Kidney (tissue), 14 donors: ENCODE results near the gene ZNF646. TPM values are rescaled to one million over a fixed set of nuclear protein-coding genes. Genes with fewer than 3 reads are reported as not detected.

ENCODE experiments used
- DNase-seq, 5 donors: peaks; one replicate each; pipeline ENCODE4 v3.0.0-alpha.2; 2013 to 2020
- FAIRE-seq: peaks from 2 replicates; lab custom pipeline; 2012; peaks lifted over from hg19 to GRCh38; lab: Jason Lieb, UNC
- H3K27ac ChIP-seq, 2 donors: one replicate each; pipeline ENCODE4 v1.7.0; 2013; ENCODE audit warnings: low read depth in 2 of 2, low read length in 2 of 2, inconsistent platforms in 1 of 2
- H3K27me3 ChIP-seq: one replicate; pipeline ENCODE4 v1.7.1; 2013; ENCODE audit warnings: low read length, inconsistent platforms; ENCODE audit not compliant: control insufficient read depth, insufficient read depth
- H3K36me3 ChIP-seq, 3 donors: one replicate each; pipeline versions ENCODE4 v1.7.0 to v1.7.1; 2013; ENCODE audit warnings: low read length in 3 of 3, control low read depth in 1 of 3, inconsistent platforms in 1 of 3; ENCODE audit not compliant: insufficient read depth in 3 of 3, control insufficient read depth in 2 of 3
- H3K4me1 ChIP-seq, 3 donors: one replicate each; pipeline versions ENCODE4 v1.7.0 to v1.7.1; 2013; ENCODE audit warnings: low read length in 3 of 3, inconsistent platforms in 1 of 3, low read depth in 1 of 3; ENCODE audit not compliant: control insufficient read depth in 2 of 3, insufficient read depth in 2 of 3
- H3K4me3 ChIP-seq, 3 donors: one replicate each; pipeline versions ENCODE4 v1.7.0 to v1.8.1; 2013; ENCODE audit warnings: low read length in 3 of 3, control low read depth in 1 of 3, inconsistent platforms in 1 of 3
- H3K9ac ChIP-seq, 3 donors: one replicate each; pipeline versions ENCODE4 v1.7.0 to v1.7.1; 2013; ENCODE audit warnings: low read length in 3 of 3, control low read depth in 1 of 3, inconsistent platforms in 1 of 3
- H3K9me3 ChIP-seq, 3 donors: one replicate each; pipeline versions ENCODE4 v1.7.0 to v1.7.1; 2013; ENCODE audit warnings: low read length in 3 of 3, control low read depth in 1 of 3, inconsistent platforms in 1 of 3; ENCODE audit not compliant: control insufficient read depth in 2 of 3, insufficient read depth in 1 of 3
- intact Hi-C: fragments of 100-400 bp; cut with DNase I; formaldehyde crosslinking; loops from one replicate; pipeline ENCODE4 v1.11.1; 2022
- polyA plus RNA-seq: library from polyadenylated mRNA; stranded (reverse); fragments of 350-450 nt; fragmentation: Illumina TruSeq; extraction: RNeasy Lipid Tissue Mini Kit (QIAGEN cat#74804); gene quantifications from one replicate; pipeline ENCODE4 v1.2.3, GENCODE V29; 2014; ENCODE audit warnings: low read depth, low replicate concordance; ENCODE audit not compliant: insufficient read depth
- total RNA-seq: library from RNA; stranded (reverse); fragmentation: NEBNext Ultra II Directional; extraction: Animal tissue kit (Norgen Biotek cat#: 25700); gene quantifications from one replicate; pipeline ENCODE4 v1.2.1, GENCODE V29; 2021
- TF ChIP-seq, protein P1 (sequence below): IDR thresholded peaks from 3 replicates; pipeline ENCODE4 v1.5.1; 2012; ENCODE audit warnings: mild to moderate bottlenecking, moderate library complexity, borderline replicate concordance; ENCODE audit not compliant: insufficient read depth; ENCODE audit errors: extremely low read depth
- donor health status: control.
- donor health status: control.
- donor health status: control.
- donor health status: control.
- donor health status: control.
- donor health status: DM: yes; HTN: yes; CAD: no.
- donor health status: Normal renal cell carcinoma (clear cell type).

The ZNF646 gene
- total and polyA plus RNA-seq, 2 donors from 2014 or later: 2.9 to 20.5 TPM

DNA sequence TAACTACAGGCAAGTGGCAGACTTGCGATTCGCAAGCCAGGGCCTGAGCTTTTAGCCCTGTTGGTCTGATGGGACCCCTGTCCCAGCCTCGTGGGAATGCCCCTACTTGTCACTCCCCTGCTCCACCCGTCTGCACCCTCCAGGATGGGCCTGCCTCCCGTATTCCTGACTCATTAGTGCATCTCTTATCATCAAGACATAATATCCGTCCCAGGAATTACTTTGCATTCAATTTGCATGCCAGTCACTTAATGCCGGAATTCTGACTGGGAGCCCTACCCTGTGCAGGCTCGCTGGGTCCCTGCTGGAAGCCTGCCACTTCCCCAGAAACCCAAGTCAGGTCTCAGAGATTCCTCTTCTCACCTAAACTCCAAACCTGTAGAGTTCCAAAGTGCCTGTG lies 11.2 kb downstream of the ZNF646 start:
- no peaks in the 10 kb centered on the region for H3K9me3 ChIP-seq
- peaks cover under 1 to 4% (median 3%) of the 10 kb centered on the region in 3 donors for H3K36me3 ChIP-seq
- no peak overlapping the region for H3K4me3 ChIP-seq
- H3K9ac ChIP-seq: no peak overlapping the region
- H3K4me1 ChIP-seq: no peaks in the 10 kb centered on the region
- no peaks in the 10 kb centered on the region for H3K27me3 ChIP-seq
- H3K27ac ChIP-seq: no peak overlapping the region
- FAIRE-seq (no peak), DNase-seq (no peak)
- TF ChIP-seq, protein P1, sequence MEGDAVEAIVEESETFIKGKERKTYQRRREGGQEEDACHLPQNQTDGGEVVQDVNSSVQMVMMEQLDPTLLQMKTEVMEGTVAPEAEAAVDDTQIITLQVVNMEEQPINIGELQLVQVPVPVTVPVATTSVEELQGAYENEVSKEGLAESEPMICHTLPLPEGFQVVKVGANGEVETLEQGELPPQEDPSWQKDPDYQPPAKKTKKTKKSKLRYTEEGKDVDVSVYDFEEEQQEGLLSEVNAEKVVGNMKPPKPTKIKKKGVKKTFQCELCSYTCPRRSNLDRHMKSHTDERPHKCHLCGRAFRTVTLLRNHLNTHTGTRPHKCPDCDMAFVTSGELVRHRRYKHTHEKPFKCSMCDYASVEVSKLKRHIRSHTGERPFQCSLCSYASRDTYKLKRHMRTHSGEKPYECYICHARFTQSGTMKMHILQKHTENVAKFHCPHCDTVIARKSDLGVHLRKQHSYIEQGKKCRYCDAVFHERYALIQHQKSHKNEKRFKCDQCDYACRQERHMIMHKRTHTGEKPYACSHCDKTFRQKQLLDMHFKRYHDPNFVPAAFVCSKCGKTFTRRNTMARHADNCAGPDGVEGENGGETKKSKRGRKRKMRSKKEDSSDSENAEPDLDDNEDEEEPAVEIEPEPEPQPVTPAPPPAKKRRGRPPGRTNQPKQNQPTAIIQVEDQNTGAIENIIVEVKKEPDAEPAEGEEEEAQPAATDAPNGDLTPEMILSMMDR: no peak
- intact Hi-C loops: no loop called here

DNA sequence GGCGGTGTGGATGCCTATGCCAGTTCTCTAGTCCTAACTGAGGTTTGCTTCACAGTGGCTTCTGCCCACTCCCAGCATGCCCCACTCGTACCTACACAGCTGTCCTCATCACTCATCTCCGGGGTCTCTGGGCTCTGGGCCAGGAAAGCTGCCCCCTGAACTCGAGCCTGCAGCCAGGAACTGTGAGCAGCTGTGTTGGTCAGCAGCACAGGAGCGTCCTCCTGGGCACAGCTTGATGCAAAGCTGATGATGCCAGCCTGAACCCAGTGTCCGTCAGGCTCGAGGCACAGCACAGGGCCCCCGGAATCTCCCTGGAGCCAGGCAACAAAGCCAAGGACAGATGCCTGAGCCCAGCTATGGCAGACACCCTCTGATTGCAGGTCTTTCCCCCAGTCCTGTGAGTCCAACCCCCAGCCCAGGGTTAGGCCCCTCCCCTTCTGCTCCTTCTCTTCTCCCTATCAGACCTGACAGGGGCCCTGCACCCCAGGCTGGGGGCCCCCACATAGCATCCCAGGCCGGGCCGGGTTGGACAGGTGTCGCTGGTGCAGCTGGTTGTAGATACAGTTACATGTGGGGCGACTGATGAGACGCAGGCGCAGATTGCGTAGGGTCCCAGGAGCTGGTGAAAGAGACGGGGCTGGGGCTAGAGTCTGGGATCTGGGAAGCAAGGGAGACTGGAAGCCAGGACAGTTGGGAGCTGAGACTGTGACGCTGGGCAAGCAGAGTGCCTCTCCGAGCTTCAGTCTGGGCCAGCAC lies 11.8 kb downstream of the ZNF646 start:
- peaks cover 0 to 7% (median 4%) of the 10 kb centered on the region in 3 donors for H3K36me3 ChIP-seq
- no peak overlapping the region for H3K4me3 ChIP-seq
- DNase-seq (no peak), FAIRE-seq (no peak)
- no peaks in the 10 kb centered on the region for H3K27me3 ChIP-seq
- H3K27ac ChIP-seq: no peak overlapping the region
- no peaks in the 10 kb centered on the region for H3K4me1 ChIP-seq
- intact Hi-C loops: no loop called here
- no peak overlapping the region for H3K9ac ChIP-seq
- H3K9me3 ChIP-seq: no peaks in the 10 kb centered on the region
- TF ChIP-seq, protein P1: no peak

DNA sequence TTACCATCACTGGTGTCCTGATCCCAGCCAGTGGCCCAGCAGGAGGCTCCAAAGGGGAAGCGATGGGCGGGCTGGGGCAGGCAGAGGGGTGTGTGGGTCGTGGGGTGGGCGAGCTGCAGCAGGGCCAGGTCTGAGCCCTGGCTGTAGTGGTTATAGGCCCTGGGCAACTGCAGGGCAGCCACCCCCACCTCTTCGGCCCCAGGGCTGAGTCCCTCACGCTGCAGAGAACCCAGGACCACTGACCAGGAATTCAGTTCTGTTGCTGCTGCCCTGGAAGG lies 12.3 kb downstream of the ZNF646 start:
- H3K9me3 ChIP-seq: no peaks in the 10 kb centered on the region
- FAIRE-seq: no peak
- intact Hi-C loops: no loop called here

More for the DNA sequence above, 12.3 kb downstream of the ZNF646 start:
- H3K27me3 ChIP-seq: no peaks in the 10 kb centered on the region
- H3K36me3 ChIP-seq: peaks cover 0 to 11% (median 4%) of the 10 kb centered on the region in 3 donors
- H3K27ac ChIP-seq: no peak overlapping the region
- no peaks in the 10 kb centered on the region for H3K4me1 ChIP-seq
- H3K9ac ChIP-seq: no peak overlapping the region
- DNase-seq: no peak
- no peak overlapping the region for H3K4me3 ChIP-seq
- TF ChIP-seq, protein P1: no peak
